Spleen (tissue), 11 donors: Measurements from ENCODE around the gene IL36A. TPM values are rescaled to one million over a fixed set of nuclear protein-coding genes. Genes with fewer than 3 reads are reported as not detected.

Experiments used
- DNase-seq: peaks from one replicate; pipeline ENCODE4 v3.0.0-alpha.2; 2020
- H3K27ac ChIP-seq, 8 donors: fragments of 200-600 bp; sonication (generic) in 7 of 8; 1 replicate in 4 of 8; 2 replicates in 4 of 8; pipeline versions ENCODE4 v1.5.0 to v1.8.0; 2016 to 2021; ENCODE audit warnings: inconsistent platforms in 4 of 8, mild to moderate bottlenecking in 4 of 8, moderate library complexity in 1 of 8
- H3K27me3 ChIP-seq, 7 donors: fragments of 200-600 bp; sonication (generic) in 6 of 7; replicated peaks in 1 of 7; 1 replicate in 4 of 7; 2 replicates in 3 of 7; pipeline versions ENCODE4 v1.5.0 to v1.8.0; 2016 to 2021; ENCODE audit warnings: inconsistent platforms in 3 of 7, mild to moderate bottlenecking in 1 of 7
- H3K36me3 ChIP-seq, 6 donors: fragments of 200-600 bp; sonication (generic) in 5 of 6; 1 replicate in 4 of 6; 2 replicates in 2 of 6; pipeline versions ENCODE4 v1.5.0 to v1.8.0; 2016 to 2021; ENCODE audit warnings: inconsistent platforms in 2 of 6
- H3K4me1 ChIP-seq, 6 donors: fragments of 200-600 bp; sonication (generic) in 5 of 6; 1 replicate in 3 of 6; 2 replicates in 3 of 6; pipeline versions ENCODE4 v1.5.0 to v1.8.0; 2016 to 2021; ENCODE audit warnings: inconsistent platforms in 3 of 6
- H3K4me3 ChIP-seq, 8 donors: fragments of 200-600 bp; sonication (generic) in 7 of 8; 1 replicate in 4 of 8; 2 replicates in 4 of 8; pipeline versions ENCODE4 v1.5.0 to v1.8.0; 2016 to 2021; ENCODE audit warnings: inconsistent platforms in 4 of 8, mild to moderate bottlenecking in 4 of 8, moderate library complexity in 2 of 8
- H3K9me3 ChIP-seq, 8 donors: fragments of 200-600 bp; sonication (generic) in 7 of 8; 1 replicate in 4 of 8; 2 replicates in 4 of 8; pipeline versions ENCODE4 v1.5.0 to v1.8.0; 2016 to 2021; ENCODE audit warnings: inconsistent platforms in 4 of 8
- POLR2A ChIP-seq, 3 donors: fragments of 450-650 bp; IDR thresholded peaks; one replicate each; pipeline ENCODE4 v1.5.1; 2017; ENCODE audit warnings: antibody characterized with exemption in 3 of 3, mild to moderate bottlenecking in 1 of 3
- POLR2AphosphoS5 ChIP-seq, 3 donors: sonication (generic); formaldehyde crosslinking; IDR thresholded peaks; one replicate each; pipeline ENCODE4 v1.5.1; 2017; ENCODE audit warnings: antibody characterized with exemption in 3 of 3
- WGBS, 5 donors: extraction: QIAGEN DNeasy Blood & Tissue Kit in 3 of 5; methylation state at CpG; one replicate each; pipeline versions ENCODE4 v1.1.5 to v1.1.7; 2013 to 2018; 5-methylcytosine and 5-hydroxymethylcytosine counted together
- intact Hi-C: fragments of 100-400 bp; cut with DNase I; formaldehyde crosslinking; loops from one replicate; pipeline ENCODE4 v1.15.0; 2023; ENCODE audit warnings: low total_unique reads
- polyA plus RNA-seq, 3 donors: library from polyadenylated mRNA; stranded (reverse); fragments of 200-250 nt; gene quantifications; one replicate each; pipeline ENCODE4 v1.2.1, GENCODE V29; 2013
- total RNA-seq, 7 donors: library from RNA; depleted of rRNA in 3 of 7; stranded (reverse); fragments of >200 nt in 3 of 7; fragmentation: NEBNext Ultra II Directional in 4 of 7; extraction: Animal tissue kit (Norgen Biotek cat#: 25700) in 4 of 7; gene quantifications; one replicate each; pipeline versions ENCODE4 v1.1.0 to v1.2.1, GENCODE V29; 2016 to 2021
- TF ChIP-seq, protein P1 (sequence below), 11 experiments: fragments of 200-600 bp in 7 of 11; fragments of 450-650 bp in 4 of 11; sonication (generic) in 4 of 11; IDR thresholded peaks in 8 of 11; conservative IDR thresholded peaks in 3 of 11; 1 replicate in 7 of 11; 2 replicates in 4 of 11; pipeline versions ENCODE4 v1.4.0 to v1.8.0; 2016 to 2021; ENCODE audit warnings: antibody characterized with exemption in 11 of 11, inconsistent platforms in 4 of 11, mild to moderate bottlenecking in 1 of 11
- donor health status: healthy with polysubstance abuse.
- donor health status: DM: no; HTN: no; CAD: no; lungs with moderate emphysema.
- donor health status: DM: no; HTN: no; CAD: no.
- donor health status: Bipolar disorder and iron deficiency.
- donor health status: healthy.
- donor health status: DM: no; HTN: no; CAD: no.
- donor health status: DM: yes; HTN: yes; CAD: no.

The IL36A gene
- total and polyA plus RNA-seq, 10 donors, result 0.26 TPM; not detected in 9

DNA sequence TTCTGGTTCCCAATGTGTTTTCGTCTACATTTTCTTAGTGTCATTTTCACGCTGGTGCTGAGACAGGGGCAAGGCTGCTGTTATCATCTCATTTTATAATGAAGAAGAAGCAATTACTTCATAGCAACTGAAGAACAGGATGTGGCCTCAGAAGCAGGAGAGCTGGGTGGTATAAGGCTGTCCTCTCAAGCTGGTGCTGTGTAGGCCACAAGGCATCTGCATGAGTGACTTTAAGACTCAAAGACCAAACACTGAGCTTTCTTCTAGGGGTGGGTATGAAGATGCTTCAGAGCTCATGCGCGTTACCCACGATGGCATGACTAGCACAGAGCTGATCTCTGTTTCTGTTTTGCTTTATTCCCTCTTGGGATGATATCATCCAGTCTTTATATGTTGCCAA, 20.2 kb upstream of the IL36A start:
- peaks cover 0 to 22% (median 13%) of the 10 kb centered on the region in 8 donors for H3K9me3 ChIP-seq
- H3K4me3 ChIP-seq, result no peak overlapping the region
- no peak overlapping the region for H3K27ac ChIP-seq
- TF ChIP-seq, protein P1, sequence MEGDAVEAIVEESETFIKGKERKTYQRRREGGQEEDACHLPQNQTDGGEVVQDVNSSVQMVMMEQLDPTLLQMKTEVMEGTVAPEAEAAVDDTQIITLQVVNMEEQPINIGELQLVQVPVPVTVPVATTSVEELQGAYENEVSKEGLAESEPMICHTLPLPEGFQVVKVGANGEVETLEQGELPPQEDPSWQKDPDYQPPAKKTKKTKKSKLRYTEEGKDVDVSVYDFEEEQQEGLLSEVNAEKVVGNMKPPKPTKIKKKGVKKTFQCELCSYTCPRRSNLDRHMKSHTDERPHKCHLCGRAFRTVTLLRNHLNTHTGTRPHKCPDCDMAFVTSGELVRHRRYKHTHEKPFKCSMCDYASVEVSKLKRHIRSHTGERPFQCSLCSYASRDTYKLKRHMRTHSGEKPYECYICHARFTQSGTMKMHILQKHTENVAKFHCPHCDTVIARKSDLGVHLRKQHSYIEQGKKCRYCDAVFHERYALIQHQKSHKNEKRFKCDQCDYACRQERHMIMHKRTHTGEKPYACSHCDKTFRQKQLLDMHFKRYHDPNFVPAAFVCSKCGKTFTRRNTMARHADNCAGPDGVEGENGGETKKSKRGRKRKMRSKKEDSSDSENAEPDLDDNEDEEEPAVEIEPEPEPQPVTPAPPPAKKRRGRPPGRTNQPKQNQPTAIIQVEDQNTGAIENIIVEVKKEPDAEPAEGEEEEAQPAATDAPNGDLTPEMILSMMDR (IDR thresholded peaks at IDR 0.05 in 8 of 11, conservative IDR thresholded peaks at IDR 0.05 in 3 of 11), result no peak
- no peak for TF ChIP-seq POLR2A (IDR thresholded peaks at IDR 0.05)
- TF ChIP-seq POLR2AphosphoS5 (IDR thresholded peaks at IDR 0.05), result no peak
- 73 to 82% (median 77%) methylated on average over 5 of the region's 5 CpGs for WGBS, 5 donors
- H3K27me3 ChIP-seq, result no peaks in the 10 kb centered on the region
- H3K36me3 ChIP-seq, result no peaks in the 10 kb centered on the region
- no peak for DNase-seq
- no peaks in the 10 kb centered on the region for H3K4me1 ChIP-seq
- intact Hi-C loops, result no loop called here

DNA sequence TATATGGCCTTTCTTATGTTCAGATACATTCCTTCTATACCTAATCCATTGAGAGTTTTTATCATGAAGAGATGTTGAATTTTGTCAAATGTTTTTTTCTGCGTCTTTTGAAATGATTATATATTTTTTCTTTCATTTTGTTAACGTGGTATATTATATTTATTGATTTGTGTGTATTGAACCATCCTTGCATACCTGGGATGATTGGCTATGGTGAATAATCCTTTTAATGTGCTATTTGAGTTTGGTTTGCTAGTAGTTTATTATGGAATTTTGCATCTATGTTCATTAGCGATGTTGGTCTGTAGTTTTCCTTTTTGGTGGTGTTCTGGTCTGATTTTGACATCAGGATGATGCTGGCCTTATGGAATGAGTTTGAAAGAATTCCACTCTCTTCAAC, 15.6 kb upstream of the IL36A start:
- Histone ChIP-seq H3K4me1 (no peaks in the 10 kb centered on the region), H3K27ac (no peak overlapping the region), H3K4me3 (no peak overlapping the region), H3K9me3 (peaks cover 0 to 54% (median 45%) of the 10 kb centered on the region in 8 donors), H3K36me3 (no peaks in the 10 kb centered on the region), H3K27me3 (no peaks in the 10 kb centered on the region)
- no peak for TF ChIP-seq POLR2A (IDR thresholded peaks at IDR 0.05)
- no peak for TF ChIP-seq POLR2AphosphoS5 (IDR thresholded peaks at IDR 0.05)
- TF ChIP-seq, protein P1 (IDR thresholded peaks at IDR 0.05 in 8 of 11, conservative IDR thresholded peaks at IDR 0.05 in 3 of 11), result no peak
- 77 to 82% (median 81%) methylated on average over 3 of the region's 3 CpGs for WGBS, 5 donors
- no peak for DNase-seq
- intact Hi-C loops, result no loop called here

GRCh38 chr2:112993831-112994230, 11.4 kb upstream of the IL36A start:
- Histone ChIP-seq H3K27ac (no peak overlapping the region), H3K4me1 (peaks cover 0 to 8% (median 0%) of the 10 kb centered on the region in 6 donors), H3K9me3 (peaks cover 0 to 48% (median 43%) of the 10 kb centered on the region in 8 donors), H3K27me3 (no peaks in the 10 kb centered on the region), H3K36me3 (no peaks in the 10 kb centered on the region), H3K4me3 (no peak overlapping the region)
- intact Hi-C loops, result no loop called here
- TF ChIP-seq, protein P1 (IDR thresholded peaks at IDR 0.05 in 8 of 11, conservative IDR thresholded peaks at IDR 0.05 in 3 of 11), result no peak
- TF ChIP-seq POLR2AphosphoS5 (IDR thresholded peaks at IDR 0.05) (no peak), POLR2A (IDR thresholded peaks at IDR 0.05) (no peak)
- DNase-seq, result no peak

- DNase-seq, result no peak
- H3K36me3 ChIP-seq, result no peaks in the 10 kb centered on the region
- intact Hi-C loops, result no loop called here
- H3K4me3 ChIP-seq, result no peak overlapping the region
- 85 to 97% (median 93%) methylated on average over 2 of the region's 2 CpGs for WGBS, 5 donors
- peaks cover 0 to 8% (median 0%) of the 10 kb centered on the region in 6 donors for H3K4me1 ChIP-seq
- TF ChIP-seq POLR2A (IDR thresholded peaks at IDR 0.05) (no peak), POLR2AphosphoS5 (IDR thresholded peaks at IDR 0.05) (no peak)
- TF ChIP-seq, protein P1 (IDR thresholded peaks at IDR 0.05 in 8 of 11, conservative IDR thresholded peaks at IDR 0.05 in 3 of 11), result no peak
- H3K27me3 ChIP-seq, result no peaks in the 10 kb centered on the region
- no peak overlapping the region for H3K27ac ChIP-seq
- H3K9me3 ChIP-seq, result peaks cover 0 to 48% (median 40%) of the 10 kb centered on the region in 8 donors
Measured at GRCh38 chr2:112994648-112995047, 10.6 kb upstream of the IL36A start.
